Panc1 (cell line): Measurements from ENCODE around the gene MAGEA4.

Experiments
- POLR2AphosphoS5 ChIP-seq: IDR thresholded peaks from 2 replicates; pipeline ENCODE4 v1.6.1; 2012; ENCODE audit warnings: mild to moderate bottlenecking, low read depth, low read length, moderate library complexity
- TCF7L2 ChIP-seq: IDR thresholded peaks from 2 replicates; pipeline ENCODE4 v1.6.1; 2011; ENCODE audit warnings: mild to moderate bottlenecking, low read depth, low read length, inconsistent platforms
- TF ChIP-seq, protein P1 (sequence below): fragments of 450-650 bp; IDR thresholded peaks from 2 replicates; pipeline ENCODE4 v1.5.1; 2017; ENCODE audit warnings: mild to moderate bottlenecking
- TF ChIP-seq, protein P2 (sequence below), 2 experiments: IDR thresholded peaks; 2 replicates each; pipeline ENCODE4 v1.6.1; 2011 to 2012; ENCODE audit warnings: low read depth in 2 of 2, control low read depth in 1 of 2, low read length in 1 of 2, mild to moderate bottlenecking in 1 of 2, moderate library complexity in 1 of 2; ENCODE audit not compliant: insufficient read depth in 1 of 2

DNA sequence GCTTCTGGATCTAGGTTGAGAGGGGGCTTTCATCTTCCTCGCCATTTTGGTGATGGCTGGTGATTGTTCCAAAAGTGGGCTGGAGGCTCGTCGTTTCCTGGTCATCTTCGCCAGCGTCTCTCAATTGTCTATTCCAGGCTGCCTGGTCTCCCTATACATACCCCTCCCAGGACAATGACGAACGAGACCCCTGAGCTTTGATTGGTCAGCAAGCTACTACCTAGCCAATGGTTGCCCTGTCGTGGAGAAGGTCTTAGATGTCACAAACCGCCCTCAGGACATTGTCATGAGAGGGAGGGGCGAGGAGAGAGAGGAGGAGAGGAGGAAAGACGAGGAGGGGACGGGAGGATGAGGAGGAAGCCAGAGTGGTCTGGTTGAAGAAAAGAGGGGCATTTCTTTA is 7.7 kb upstream of the MAGEA4 start:
- TF ChIP-seq TCF7L2 (no peak), POLR2AphosphoS5 (no peak)
- TF ChIP-seq, protein P1, sequence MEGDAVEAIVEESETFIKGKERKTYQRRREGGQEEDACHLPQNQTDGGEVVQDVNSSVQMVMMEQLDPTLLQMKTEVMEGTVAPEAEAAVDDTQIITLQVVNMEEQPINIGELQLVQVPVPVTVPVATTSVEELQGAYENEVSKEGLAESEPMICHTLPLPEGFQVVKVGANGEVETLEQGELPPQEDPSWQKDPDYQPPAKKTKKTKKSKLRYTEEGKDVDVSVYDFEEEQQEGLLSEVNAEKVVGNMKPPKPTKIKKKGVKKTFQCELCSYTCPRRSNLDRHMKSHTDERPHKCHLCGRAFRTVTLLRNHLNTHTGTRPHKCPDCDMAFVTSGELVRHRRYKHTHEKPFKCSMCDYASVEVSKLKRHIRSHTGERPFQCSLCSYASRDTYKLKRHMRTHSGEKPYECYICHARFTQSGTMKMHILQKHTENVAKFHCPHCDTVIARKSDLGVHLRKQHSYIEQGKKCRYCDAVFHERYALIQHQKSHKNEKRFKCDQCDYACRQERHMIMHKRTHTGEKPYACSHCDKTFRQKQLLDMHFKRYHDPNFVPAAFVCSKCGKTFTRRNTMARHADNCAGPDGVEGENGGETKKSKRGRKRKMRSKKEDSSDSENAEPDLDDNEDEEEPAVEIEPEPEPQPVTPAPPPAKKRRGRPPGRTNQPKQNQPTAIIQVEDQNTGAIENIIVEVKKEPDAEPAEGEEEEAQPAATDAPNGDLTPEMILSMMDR, result no peak
- TF ChIP-seq, protein P2, sequence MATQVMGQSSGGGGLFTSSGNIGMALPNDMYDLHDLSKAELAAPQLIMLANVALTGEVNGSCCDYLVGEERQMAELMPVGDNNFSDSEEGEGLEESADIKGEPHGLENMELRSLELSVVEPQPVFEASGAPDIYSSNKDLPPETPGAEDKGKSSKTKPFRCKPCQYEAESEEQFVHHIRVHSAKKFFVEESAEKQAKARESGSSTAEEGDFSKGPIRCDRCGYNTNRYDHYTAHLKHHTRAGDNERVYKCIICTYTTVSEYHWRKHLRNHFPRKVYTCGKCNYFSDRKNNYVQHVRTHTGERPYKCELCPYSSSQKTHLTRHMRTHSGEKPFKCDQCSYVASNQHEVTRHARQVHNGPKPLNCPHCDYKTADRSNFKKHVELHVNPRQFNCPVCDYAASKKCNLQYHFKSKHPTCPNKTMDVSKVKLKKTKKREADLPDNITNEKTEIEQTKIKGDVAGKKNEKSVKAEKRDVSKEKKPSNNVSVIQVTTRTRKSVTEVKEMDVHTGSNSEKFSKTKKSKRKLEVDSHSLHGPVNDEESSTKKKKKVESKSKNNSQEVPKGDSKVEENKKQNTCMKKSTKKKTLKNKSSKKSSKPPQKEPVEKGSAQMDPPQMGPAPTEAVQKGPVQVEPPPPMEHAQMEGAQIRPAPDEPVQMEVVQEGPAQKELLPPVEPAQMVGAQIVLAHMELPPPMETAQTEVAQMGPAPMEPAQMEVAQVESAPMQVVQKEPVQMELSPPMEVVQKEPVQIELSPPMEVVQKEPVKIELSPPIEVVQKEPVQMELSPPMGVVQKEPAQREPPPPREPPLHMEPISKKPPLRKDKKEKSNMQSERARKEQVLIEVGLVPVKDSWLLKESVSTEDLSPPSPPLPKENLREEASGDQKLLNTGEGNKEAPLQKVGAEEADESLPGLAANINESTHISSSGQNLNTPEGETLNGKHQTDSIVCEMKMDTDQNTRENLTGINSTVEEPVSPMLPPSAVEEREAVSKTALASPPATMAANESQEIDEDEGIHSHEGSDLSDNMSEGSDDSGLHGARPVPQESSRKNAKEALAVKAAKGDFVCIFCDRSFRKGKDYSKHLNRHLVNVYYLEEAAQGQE (IDR thresholded peaks at IDR 0.05; ENCODE audit: insufficient read depth in 1 of 2, low read depth in 2 of 2, low read length in 1 of 2), result no peak
